Ascending aorta (tissue), 2 donors: ENCODE results near the gene CSPG4. TPM values are rescaled to one million over a fixed set of nuclear protein-coding genes. Genes with fewer than 3 reads are reported as not detected.
A peak's percentile ranks its signal among the peaks of the same experiment; 100 is the strongest.
"Not testable (repeated sequence)": the region's sequence is repeated elsewhere in the genome, so short reads cannot be mapped to it uniquely, and the experiment has no call there.

Source experiments
- DNase-seq, 2 donors: peaks; one replicate each; pipeline ENCODE4 v3.0.0-alpha.2; 2019; ENCODE audit warnings: low spot score in 2 of 2
- H3K27ac ChIP-seq, 2 donors: fragments of 200-600 bp; sonication (generic); one replicate each; pipeline ENCODE4 v1.5.1; 2016 to 2017; ENCODE audit warnings: mild to moderate bottlenecking in 1 of 2
- H3K27me3 ChIP-seq: fragments of 200-600 bp; sonication (generic); one replicate; pipeline ENCODE4 v1.5.1; 2017
- H3K36me3 ChIP-seq, 2 donors: fragments of 200-600 bp; sonication (generic); one replicate each; pipeline ENCODE4 v1.5.1; 2016
- H3K4me1 ChIP-seq, 2 donors: fragments of 200-600 bp; sonication (generic); one replicate each; pipeline ENCODE4 v1.5.1; 2016 to 2017; ENCODE audit warnings: mild to moderate bottlenecking in 1 of 2
- H3K4me3 ChIP-seq, 2 donors: fragments of 200-600 bp; sonication (generic); one replicate each; pipeline ENCODE4 v1.5.1; 2016 to 2017; ENCODE audit warnings: mild to moderate bottlenecking in 1 of 2
- H3K9me3 ChIP-seq, 2 donors: fragments of 200-600 bp; sonication (generic); one replicate each; pipeline ENCODE4 v1.5.1; 2016
- CTCF ChIP-seq, 3 experiments: fragments of 200-600 bp in 2 of 3; fragments of 450-650 bp in 1 of 3; sonication (generic) in 2 of 3; IDR thresholded peaks; one replicate each; pipeline ENCODE4 v1.5.1; 2016 to 2019; ENCODE audit warnings: antibody characterized with exemption in 3 of 3, mild to moderate bottlenecking in 1 of 3, moderate library complexity in 1 of 3
- intact Hi-C: fragments of 100-400 bp; cut with DNase I; formaldehyde crosslinking; loops from one replicate; pipeline ENCODE4 v1.15.1; 2023
- total RNA-seq: library from RNA; depleted of rRNA; stranded (reverse); fragments of >200 nt; gene quantifications from one replicate; pipeline ENCODE4 v1.1.0, GENCODE V29; 2016

CSPG4 gene
- total RNA-seq, 1 donor from 2014 or later = 258 TPM

- H3K27me3 ChIP-seq = no peaks in the 10 kb centered on the region
- intact Hi-C loops = loop anchor here (2.0 to 5.0 kb wide), 3 partner anchors 14 to 163 kb away; partner anchors contain the start of gene SNUPN
- peak overlapping the region; percentile 88 to 95 for H3K27ac ChIP-seq
- TF ChIP-seq CTCF (IDR thresholded peaks at IDR 0.05) = no peak
- peaks cover 0 to 3% of the 10 kb centered on the region in 2 donors for H3K36me3 ChIP-seq
- H3K4me1 ChIP-seq = peaks cover 9 to 32% of the 10 kb centered on the region in 2 donors
- H3K4me3 ChIP-seq = peak overlapping the region; percentile 82 to 94
- no peak for DNase-seq
- H3K9me3 ChIP-seq = no peaks in the 10 kb centered on the region
Measured at GRCh38 chr15:75639191-75639708, 73.4 kb downstream of the CSPG4 start.

- H3K36me3 ChIP-seq = peaks cover 0 to 3% of the 10 kb centered on the region in 2 donors
- intact Hi-C loops = loop anchor here (2.0 to 5.0 kb wide), 3 partner anchors 13 to 165 kb away; partner anchors contain the start of gene SNUPN
- TF ChIP-seq CTCF (IDR thresholded peaks at IDR 0.05) = no peak
- H3K4me3 ChIP-seq = peak overlapping the region in 1 of 2 donors; percentile 82
- no peaks in the 10 kb centered on the region for H3K27me3 ChIP-seq
- DNase-seq = no peak
- H3K9me3 ChIP-seq = no peaks in the 10 kb centered on the region
- peak overlapping the region; percentile 88 to 95 for H3K27ac ChIP-seq
- peaks cover 9 to 32% of the 10 kb centered on the region in 2 donors for H3K4me1 ChIP-seq
Measured at GRCh38 chr15:75637245-75638009, 75.2 kb downstream of the CSPG4 start.

- peaks cover 0 to 3% of the 10 kb centered on the region in 2 donors for H3K36me3 ChIP-seq
- H3K27ac ChIP-seq = no peak overlapping the region
- intact Hi-C loops = loop anchor here (5.0 kb wide), 2 partner anchors 36 to 166 kb away; no protein-coding TSS in a partner anchor
- no peaks in the 10 kb centered on the region for H3K9me3 ChIP-seq
- H3K4me1 ChIP-seq = peaks cover 9 to 30% of the 10 kb centered on the region in 2 donors
- no peak for TF ChIP-seq CTCF (IDR thresholded peaks at IDR 0.05)
- no peak for DNase-seq
- no peaks in the 10 kb centered on the region for H3K27me3 ChIP-seq
- H3K4me3 ChIP-seq = no peak overlapping the region
Measured at GRCh38 chr15:75636026-75636425, 76.6 kb downstream of the CSPG4 start.

GRCh38 chr15:75633922-75634321 lies 78.7 kb downstream of the CSPG4 start:
- H3K36me3 ChIP-seq, H3K27ac ChIP-seq, intact Hi-C loops, H3K27me3 ChIP-seq, DNase-seq, H3K4me3 ChIP-seq, H3K9me3 ChIP-seq: not testable (repeated sequence)
- peaks cover 9 to 23% of the 10 kb centered on the region in 2 donors for H3K4me1 ChIP-seq

- no peak for TF ChIP-seq CTCF (IDR thresholded peaks at IDR 0.05)
- Histone ChIP-seq H3K36me3 (peaks cover 0 to 2% of the 10 kb centered on the region in 2 donors), H3K27me3 (no peaks in the 10 kb centered on the region), H3K4me1 (peaks cover 0 to 6% of the 10 kb centered on the region in 2 donors), H3K9me3 (no peaks in the 10 kb centered on the region), H3K4me3 (no peak overlapping the region), H3K27ac (no peak overlapping the region)
- intact Hi-C loops = no loop called here
- no peak for DNase-seq
Measured at GRCh38 chr15:75631935-75632334, 80.7 kb downstream of the CSPG4 start.
